DMS153 treated with DMSO at 0.1 percent for 48 hours (cell line): ENCODE results near the gene HS3ST6.
A peak's percentile ranks its signal among the peaks of the same experiment; 100 is the strongest.
"Not testable (repeated sequence)": the region's sequence is repeated elsewhere in the genome, so short reads cannot be mapped to it uniquely, and the experiment has no call there.

Source experiments
- DNase-seq: peaks from one replicate; lab custom pipeline; 2025; ENCODE audit not compliant: unreplicated experiment; lab: John Stamatoyannopoulos, UW

The HS3ST6 gene

DNA sequence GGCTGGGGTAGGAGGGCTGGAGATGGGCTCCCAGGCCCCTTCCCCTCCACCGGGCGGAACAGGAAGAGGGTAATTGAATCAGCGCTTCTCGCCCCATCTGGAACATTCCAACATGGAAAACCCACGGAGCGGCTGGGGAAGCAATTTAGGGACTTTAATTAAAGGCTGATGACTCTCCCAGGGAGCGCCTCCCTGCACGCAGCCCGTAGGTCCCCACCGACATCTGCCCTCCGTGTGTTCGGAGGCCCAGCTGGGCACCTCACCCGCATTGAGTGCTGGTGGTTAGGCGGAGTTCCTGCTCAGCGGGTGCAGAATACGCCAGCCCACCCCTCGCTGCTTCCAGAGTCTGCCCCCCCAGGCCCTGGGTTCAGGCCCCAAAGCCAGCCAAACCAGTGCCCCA is 10.0 kb downstream of the HS3ST6 start:
- DNase-seq, result no peak

DNA sequence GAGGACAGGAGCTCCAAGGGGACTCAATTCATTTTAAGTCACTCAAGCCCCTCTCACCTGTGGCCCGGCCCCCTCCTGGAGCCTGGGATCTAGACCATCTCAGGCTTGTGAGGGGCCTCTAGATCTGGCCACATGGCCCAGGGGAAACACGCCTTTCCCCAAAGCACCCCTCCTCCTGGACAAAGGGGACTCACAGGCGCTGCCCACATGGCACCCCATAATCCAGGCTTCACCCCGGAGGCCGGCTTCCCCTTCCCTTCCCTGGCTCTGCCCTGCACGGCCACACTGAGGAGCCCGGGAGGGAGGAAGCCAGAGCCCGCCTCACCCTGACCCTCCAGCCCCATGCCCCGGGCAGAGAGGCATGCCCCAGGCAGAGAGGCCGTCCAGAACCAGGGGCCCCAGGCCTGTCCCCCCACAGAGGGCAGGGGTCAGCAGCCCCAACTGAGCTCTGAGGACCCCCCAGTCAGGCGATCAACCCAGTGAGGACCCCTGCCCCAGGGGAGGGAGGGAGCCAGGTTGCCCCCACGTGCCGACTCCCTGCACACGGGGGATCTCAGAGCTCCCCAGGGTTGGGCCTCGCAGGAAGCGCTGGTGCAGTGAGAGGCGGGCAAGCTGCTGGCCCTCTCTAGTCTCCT is 10.9 kb downstream of the HS3ST6 start:
- no peak for DNase-seq

DNA sequence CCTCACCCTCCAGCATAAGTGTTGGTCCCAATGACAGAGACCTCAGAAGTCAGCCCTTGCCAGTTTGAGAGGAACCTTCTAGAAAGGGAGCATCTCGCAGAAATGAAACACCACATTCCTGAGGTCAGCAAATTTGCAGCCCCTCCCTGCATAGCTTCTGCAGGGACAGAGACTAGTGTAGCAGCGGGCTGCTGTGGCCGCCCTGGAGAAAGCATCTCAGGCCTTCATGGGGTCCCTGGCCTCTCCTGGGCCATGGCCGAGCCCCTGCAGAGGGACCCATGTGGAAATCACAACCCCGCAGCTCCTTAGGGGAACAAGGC is 11.4 kb downstream of the HS3ST6 start:
- DNase-seq, result no peak

DNA sequence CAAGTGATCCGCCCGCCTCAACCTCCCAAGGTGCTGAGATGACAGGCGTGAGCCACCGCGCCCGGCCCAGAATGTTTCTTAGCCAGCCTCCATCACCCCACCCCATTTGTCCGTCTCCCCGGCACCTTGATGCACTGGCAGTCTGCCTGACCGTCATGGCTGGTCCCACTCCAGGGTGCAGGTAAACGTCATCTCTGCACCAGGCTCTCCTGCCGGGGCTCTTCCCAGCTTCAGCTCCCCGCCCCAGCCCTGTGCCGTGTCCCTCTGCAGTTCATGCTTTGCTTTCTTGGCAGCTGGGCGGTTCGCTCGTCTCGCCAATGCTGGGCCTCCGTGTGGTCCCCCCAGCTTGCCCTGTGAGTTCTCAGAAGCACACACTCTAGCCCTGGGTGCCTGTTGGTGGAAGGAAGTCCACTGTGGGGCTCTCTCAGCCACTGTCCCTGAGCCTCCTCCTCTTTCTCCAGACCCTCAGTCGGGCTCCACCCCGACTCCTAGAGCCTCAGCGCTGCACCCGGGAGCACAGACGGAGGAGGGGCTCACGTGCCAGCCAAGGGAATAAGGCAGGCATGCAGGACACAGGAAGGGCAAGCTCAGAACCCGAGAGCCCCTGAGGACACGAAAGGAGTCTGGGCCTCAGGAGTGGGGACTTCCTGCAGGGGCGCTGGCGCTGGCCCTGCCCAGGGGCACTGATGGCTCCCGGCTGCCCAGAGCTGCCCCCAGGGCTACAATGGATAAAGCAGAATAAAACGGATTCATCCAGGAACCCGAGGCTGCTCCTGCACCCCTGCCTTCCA is 12.0 kb downstream of the HS3ST6 start:
- DNase-seq, result no peak

DNA sequence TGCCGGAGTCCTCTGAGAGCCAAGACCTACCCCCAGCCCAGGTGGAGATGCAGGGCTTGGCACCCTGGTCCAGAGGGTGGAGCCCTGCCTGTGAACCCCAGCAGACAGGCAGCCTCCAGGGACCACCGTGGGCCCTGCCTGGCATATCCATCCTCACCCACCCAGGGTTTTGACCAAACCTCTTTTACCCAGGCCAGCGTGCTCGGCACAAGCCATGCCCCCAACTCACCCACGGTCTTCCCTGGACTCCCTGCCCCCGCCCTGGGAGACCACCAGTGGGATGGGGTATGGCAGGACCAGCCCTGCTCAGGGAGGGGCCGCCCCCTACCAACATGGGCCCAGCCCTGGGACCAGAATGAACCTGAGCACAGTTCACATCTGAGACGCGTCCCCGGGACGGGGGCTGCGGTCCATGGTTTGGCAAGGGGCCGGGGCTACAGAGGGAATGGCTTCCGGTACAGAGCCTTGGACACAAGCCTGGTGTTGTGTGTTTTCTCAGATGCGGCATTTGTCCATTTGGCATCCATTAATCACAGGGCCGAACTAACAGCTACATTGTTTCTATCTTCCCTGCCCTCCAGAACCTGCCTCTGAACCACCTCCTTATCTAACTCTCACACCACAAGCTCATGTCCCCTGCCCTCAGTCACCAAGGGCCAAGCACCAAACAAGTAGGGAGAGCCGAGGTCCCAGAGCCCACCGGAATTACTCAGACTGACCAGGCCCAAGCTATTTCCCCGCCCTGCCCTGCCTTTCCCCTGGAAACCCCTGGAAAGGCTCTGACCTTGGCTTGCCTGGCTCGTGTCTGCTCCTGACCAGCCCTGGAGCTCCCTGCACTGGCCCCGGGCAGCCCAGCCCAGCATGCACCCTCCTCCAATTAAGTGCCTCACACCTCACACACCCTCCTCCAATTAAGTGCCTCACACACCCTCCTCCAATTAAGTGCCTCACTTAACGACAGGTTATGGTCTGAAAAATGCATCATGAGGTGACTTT is 14.1 kb downstream of the HS3ST6 start:
- DNase-seq, result no peak

DNA sequence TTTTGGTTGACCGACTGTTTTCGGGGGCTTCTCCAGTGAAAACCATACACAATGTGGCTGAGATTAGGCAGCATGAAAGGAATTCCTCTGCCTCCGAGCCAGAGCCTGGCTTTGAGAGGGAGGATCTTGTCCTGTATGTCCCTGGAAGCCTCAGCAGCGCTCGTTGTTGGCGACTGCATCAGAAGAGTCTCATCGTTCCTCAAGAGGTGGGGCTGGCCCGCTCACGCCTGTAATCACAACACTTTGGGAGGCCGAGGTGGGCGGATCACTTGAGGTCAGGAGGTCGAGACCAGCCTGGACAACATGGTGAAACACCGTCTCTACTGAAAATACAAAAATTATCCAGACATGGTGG is 15.0 kb downstream of the HS3ST6 start:
- DNase-seq, result no peak

DNA sequence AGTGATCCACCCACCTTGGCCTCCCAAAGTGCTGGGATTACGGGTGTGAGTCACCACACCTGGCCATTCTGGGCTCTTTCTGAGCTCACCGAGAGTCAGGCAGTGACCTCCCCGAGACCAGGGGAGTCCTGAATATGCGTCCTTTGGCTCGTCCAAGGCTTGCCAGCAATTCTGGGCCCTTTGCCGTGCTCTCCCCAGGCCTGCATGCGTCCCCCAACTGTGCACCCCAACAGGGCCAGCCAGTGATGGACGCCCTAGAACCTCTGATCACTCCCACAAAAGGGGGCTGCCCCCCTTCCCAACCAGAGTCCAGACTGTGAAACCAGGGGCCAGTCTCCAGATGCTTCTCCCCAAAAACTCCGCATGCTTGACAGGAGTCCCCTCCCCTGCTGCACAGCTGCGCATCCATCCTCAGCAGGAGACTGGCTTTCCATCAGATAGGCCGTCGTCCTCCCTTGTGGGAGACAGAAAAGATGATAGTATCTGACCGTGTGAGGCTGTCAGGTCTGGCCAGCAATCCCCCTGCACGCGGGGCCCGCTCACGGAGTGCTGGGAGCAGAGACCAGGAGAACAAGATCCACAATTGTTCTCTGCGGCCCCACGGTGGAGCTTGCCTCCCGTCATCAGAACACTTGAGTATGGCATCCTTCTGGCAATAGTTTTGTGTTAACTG is 15.5 kb downstream of the HS3ST6 start:
- DNase-seq, result no peak

DNA sequence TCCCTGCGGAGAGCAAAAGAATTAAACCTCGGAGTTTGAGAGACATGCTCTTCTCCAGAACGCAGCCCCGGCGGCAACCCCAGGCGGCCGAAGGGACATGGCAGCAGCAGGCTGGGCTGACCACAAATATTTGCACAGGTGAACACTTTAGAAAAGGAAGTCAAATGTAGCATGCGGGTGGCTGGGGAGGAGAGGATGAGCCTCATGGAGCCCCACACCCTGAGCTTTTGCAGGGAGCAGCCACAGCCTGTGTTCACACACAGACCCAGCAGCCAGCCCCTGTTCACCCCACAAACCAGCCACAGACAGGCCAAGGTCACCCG is 17.8 kb downstream of the HS3ST6 start:
- DNase-seq, result no peak

DNA sequence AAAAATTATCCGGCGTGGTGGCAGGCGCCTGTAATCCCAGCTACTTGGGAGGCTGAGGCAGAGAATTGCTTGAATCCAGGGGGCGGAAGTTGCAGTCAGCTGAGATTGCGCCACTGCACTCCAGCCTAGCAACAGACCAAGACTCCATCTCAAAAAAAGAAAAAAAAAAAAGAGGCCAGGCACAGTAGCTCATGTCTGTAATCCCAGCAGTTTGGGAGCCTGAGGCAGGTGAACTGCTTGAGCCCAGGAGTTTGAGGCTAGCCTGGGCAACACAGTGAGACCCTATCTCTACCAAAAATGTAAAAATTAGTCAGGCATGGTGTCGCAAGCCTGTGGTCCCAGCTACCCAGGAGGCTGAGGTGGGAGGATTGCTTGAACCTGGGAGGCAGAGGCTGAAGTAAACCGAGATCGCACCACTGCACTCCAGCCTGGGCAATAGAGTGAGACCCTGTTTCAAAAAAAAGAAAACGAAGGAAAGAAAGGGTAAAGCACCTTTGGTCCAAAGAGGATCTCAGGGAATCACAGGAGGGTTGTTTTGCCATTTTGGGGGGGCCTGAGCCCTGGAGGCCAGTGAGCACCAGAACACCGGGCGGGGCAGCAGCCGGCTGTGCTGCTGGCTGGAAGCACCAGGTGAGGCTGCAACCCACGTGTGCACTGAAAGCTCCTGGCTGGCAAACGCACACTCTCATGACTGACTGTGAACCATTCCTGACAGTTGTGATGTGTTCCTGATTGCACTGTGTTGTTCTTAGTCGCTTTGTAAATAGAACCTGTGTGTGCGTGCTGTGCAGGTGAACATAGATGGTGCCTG is 18.4 kb downstream of the HS3ST6 start:
- peak; percentile 81 for DNase-seq

DNA sequence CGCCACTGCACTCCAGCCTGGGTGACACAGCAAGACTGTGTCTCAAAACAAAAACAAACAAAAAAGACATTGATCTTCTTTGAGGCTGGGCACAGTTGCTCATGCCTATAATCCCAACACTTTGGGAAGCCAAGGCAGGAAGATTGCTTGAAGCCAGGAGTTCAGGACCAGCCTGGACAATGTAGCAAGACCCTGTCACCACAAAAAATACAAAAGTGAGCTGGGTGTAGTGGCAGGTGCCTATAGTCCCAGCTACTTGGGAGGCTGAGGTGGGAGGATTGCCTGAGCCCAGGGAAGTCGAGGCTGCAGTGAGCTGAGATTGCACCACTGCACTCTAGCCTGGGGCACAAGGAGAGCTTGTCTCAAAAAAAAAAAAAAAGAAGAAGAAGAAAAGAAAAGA is 20.5 kb downstream of the HS3ST6 start:
- DNase-seq, result not testable (repeated sequence)

DNA sequence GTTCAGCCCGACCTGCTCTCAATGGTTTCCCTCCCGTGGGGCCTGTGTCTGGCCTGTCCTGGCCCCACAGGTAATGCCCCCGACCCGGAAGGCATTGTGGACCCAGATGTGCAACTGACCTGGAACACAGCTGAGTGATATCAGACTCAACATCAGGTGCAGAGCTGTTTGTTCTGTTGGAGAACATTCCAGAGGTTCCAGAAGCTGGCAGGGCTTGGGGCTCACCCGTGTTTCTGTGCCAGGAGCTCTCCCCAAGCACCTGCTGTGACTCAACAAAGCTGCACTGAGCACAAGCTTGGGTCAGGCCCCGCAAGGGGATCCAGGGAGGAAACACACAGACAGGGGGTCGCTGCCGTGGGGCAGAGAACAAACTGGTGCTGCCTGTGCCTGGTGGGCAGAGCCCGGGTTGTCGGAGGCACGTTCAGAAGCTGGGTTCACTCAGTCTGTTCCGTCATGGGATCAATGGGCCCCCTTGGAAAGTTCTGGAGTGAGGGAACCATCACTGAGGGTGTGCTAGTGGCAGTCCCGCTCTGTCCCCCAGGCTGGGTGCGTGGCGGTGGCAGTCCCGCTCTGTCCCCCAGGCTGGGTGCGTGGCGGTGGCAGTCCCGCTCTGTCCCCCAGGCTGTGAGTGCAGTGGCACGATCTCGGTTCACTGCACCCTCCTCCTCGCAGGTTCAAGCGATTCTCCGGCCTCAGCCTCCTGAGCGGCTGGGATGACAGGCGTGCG is 22.1 kb downstream of the HS3ST6 start:
- DNase-seq, result no peak

DNA sequence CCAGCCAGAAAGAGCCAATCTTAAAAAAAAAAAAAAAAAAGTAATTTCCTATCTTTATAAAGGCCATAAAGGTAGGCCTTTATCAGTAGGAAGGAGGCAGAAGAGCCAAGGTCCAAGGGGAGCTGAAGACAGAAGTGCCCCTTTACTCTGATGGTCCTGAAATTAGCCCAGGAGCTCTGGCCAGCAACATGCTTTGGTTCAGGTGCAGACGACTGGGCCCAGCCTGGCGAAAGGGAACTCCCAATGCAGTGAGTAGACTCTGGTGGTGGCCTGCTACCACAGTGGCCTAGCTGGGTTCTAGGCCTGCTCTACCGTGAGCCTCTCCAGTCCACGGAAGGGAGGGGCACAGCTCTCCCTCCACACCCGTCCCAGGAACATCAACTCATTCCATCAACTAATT is 23.1 kb downstream of the HS3ST6 start:
- DNase-seq, result no peak

DNA sequence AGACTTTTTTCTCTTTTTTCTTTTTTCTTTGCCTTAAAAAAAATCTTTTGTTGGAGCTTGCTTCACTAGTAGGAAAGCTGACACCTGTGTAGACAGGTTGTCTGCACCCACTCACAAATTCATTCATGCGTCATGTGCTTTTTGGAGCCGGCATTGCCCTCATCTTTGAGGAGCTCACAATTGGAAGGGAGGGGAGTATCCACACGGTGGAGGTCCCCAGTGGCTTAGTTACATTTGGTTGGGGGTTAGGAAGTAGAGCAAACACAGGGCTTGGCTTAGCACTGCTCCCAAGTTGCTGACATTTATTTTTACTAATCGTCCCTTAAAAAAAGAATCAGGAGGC is 27.5 kb downstream of the HS3ST6 start:
- DNase-seq, result peak; percentile 55

DNA sequence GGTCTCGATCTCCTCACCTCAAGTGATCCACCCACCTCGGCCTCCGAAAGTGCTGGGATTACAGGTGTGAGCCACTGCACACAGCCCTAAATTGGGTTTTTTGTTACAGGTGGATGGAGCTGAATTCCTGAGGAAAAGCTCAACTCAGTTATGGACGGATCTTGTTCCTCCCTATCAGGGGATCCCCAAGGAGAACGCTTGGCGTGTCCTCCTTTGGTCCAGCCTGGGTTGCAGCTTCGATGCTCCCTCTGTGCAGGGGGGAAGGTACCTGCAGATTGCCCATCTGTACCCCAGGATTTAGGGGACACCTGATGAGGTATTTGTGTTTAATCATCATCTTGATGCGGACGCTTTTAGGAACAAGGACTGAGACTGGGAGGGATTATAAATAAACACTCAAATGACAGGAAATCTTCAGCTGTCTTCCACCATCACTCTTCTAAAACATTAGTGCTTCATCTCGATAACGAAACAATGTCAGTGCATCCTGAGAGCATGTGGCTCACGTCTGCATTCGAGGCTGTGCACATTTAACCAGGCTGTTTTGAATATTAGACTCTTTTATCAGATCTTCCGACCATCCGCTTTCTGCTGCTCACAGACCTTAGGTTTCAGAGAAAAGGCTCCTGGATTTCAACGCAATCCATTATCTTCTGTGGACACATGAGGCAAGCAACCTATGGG is 28.0 kb downstream of the HS3ST6 start:
- DNase-seq, result peak; percentile 55

DNA sequence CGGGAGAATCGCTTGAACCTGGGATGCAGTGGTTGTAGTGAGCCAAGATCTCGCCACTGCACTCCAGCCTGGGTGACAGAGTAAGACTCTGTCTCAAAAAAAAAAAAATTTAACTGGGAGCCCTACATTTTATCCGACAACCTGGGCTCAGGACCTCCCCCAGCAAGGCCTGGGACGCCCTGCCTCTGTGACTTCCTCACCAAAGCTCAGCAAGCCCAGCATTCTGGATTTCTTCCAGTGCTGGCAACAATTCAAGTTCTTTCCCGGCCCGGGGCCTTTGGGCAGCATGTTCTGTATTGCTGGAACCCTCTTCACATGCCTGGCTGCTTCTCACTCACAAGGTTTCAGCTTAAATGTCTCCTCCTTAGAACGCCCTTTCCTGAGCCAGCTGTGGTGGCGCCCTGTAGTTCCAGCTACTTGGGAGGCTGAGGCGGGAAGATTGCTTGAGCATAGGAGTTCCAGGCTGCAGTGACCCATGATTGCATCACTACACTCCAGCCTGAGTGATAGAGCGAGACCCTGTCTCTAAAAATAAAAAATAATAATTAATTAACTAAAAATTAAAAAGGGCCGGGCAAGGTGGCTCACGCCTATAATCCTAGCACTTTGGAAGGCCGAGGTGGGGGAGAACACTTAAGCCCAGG is 30.4 kb downstream of the HS3ST6 start:
- no peak for DNase-seq

DNA sequence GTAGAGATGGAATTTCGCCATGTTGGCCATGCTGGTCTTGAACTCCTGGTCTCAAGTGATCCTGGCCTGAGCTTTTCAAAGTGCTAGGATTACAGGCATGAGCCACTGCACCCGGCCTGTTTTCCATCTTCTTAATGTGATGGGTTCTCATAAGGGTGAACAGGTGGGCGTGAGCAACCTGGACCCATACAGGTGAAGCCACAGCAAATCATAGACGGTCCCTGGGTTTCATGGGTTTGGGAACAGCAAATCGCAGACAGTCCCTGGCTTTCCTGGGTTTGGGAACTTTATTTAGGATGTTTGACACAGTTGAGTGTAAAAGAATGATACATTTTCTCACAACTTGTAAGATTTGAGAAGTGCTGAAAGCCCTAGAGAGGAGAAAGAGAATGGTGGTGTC is 33.3 kb downstream of the HS3ST6 start:
- no peak for DNase-seq

DNA sequence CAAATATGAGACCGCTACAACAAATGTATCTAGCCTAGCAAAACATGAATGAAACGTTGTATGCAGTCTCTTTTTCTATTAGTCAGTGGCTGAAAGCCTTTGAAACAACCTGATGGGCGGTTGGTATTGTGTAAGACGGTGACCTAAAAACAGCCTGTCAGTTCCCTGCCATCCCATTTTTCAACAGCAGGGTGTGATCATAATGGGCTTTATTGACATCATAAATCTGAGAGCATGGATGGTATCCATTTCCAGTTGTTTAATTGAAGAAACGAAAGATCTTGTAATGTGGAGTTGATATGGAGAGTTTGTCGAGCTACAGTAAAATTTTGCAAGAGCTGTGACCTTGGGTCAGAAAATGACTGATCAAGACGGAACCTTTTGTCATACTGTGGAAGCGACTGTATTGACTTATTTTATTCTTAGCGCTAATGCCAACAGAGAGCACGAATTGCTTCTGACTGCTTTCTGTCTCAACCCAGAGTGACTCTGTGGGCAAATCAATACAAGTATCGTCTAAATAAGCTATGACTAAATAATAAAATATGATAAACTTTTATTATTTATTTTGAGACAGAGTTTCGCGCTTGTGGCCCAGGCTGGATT is 34.0 kb downstream of the HS3ST6 start:
- DNase-seq, result no peak

DNA sequence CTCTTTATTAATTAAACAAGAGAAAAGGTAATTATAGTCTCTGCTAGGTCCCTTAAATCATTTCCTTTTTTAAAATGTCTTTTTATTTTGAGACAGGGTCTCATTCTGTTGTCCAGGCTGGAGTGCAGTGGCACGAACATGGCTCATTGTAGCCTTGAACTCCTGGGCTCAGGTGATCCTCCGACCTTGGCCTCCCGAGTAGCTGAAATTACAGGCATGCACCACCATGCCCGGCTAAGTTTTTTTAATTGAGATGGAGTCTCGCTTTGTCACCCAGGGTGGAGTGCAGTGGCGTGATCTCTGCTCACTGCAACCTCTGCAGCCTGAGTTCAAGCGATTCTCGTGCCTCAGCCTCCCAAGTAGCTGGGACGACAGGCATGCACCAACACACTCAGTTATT is 37.0 kb downstream of the HS3ST6 start:
- not testable (repeated sequence) for DNase-seq

DNA sequence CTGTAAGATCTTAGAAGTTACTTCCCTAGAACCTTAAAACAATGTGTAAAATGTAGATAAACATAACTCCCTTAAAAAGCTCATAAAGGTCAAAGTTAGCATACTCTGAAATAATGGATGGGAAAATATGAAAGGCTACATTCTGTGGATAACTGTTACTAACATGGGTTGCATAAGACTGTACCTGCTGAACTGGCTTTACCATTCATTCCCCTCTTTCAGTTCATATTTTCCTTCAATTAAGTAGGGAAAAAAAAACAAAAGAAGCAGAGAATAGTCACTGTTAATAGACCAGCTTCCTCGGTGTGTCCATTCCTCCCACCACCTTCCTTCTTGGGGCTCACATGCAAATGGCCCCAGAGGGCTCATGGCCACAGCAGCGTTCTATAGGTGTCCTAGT is 38.7 kb downstream of the HS3ST6 start:
- DNase-seq, result no peak
